GM13977 (cell line): Measurements from ENCODE around the gene GAP43.

Experiments used
- DNase-seq: peaks from one replicate; pipeline ENCODE4 v3.0.0; 2012; ENCODE audit warnings: low spot score
- in situ Hi-C: fragments of 300-500 bp; cut with MboI; formaldehyde crosslinking; loops from one replicate; pipeline ENCODE4 v1.12.0; 2022; ENCODE audit warnings: low sequenced_read_pairs, low pct_unique_long_range_greater_than_20kb, mixed read lengths, inconsistent platforms; ENCODE audit not compliant: unreplicated experiment
- TF ChIP-seq, protein P1 (sequence below): IDR thresholded peaks from 2 replicates; pipeline ENCODE4 v1.5.1; 2012; ENCODE audit warnings: mild to moderate bottlenecking, control low read depth; ENCODE audit not compliant: insufficient read depth; ENCODE audit errors: extremely low read depth, missing control alignments

GAP43 gene

GRCh38 chr3:115635406-115635805 lies 12.1 kb downstream of the GAP43 start:
- TF ChIP-seq, protein P1, sequence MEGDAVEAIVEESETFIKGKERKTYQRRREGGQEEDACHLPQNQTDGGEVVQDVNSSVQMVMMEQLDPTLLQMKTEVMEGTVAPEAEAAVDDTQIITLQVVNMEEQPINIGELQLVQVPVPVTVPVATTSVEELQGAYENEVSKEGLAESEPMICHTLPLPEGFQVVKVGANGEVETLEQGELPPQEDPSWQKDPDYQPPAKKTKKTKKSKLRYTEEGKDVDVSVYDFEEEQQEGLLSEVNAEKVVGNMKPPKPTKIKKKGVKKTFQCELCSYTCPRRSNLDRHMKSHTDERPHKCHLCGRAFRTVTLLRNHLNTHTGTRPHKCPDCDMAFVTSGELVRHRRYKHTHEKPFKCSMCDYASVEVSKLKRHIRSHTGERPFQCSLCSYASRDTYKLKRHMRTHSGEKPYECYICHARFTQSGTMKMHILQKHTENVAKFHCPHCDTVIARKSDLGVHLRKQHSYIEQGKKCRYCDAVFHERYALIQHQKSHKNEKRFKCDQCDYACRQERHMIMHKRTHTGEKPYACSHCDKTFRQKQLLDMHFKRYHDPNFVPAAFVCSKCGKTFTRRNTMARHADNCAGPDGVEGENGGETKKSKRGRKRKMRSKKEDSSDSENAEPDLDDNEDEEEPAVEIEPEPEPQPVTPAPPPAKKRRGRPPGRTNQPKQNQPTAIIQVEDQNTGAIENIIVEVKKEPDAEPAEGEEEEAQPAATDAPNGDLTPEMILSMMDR: no peak
- no peak for DNase-seq
- in situ Hi-C loops: no loop called here

DNA sequence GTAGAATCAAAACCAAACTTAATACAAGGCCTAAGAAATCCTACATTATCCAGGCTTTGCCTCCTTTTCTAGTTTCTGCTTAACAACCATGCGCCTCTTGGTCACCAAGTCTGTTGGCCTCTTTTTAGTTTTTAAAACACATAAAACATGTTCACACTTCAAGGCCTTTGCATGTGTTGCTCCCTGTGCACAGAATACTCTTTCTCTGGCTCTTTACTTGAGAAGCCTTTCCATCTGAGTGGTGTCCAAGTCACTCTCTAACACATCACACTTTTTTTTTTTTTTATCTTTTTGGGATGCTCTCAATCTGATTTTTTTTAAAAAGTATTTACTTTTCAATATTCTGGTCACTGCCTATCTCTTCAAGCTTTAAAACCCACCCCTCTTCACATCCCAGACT lies 14.9 kb downstream of the GAP43 start:
- TF ChIP-seq, protein P1: no peak
- in situ Hi-C loops: no loop called here
- DNase-seq: no peak

- in situ Hi-C loops: no loop called here
- no peak for DNase-seq
- TF ChIP-seq, protein P1: no peak
These were observed 15.7 kb downstream of the GAP43 start for GRCh38 chr3:115638991-115639390.

GRCh38 chr3:115644391-115644790 lies 21.1 kb downstream of the GAP43 start:
- in situ Hi-C loops: no loop called here
- no peak for DNase-seq
- TF ChIP-seq, protein P1: no peak

DNA sequence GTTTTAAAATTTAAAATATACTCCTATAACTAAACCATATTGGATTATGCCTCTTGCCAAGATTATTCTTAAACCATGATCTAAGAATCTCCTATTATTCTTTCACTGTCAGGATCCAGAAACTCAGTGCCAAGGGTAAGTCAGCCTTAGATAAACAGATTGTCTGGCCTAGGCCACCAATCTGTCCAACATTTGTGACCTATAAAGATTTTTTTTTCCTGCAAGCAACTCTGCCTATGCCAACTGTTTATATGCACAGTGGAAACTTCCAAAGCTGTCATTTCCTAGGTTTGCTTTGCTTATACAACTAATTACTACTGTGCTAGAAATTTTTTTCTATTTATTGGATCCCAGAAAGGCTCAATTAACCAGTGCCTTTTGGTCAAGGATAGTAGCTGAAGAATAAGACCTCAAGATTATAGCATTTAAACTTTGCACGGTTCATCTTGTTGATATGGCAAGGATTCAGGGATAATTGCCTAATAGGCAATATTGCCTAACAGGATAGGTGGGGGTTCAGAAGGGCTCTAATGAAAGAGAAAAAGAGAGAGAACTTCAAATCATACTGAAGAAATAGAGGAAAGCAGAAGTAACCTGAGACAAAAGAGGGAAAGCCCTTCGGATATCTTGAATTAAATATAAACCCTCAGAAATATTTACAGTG lies 22.8 kb downstream of the GAP43 start:
- DNase-seq: no peak
- TF ChIP-seq, protein P1: no peak
- in situ Hi-C loops: no loop called here

DNA sequence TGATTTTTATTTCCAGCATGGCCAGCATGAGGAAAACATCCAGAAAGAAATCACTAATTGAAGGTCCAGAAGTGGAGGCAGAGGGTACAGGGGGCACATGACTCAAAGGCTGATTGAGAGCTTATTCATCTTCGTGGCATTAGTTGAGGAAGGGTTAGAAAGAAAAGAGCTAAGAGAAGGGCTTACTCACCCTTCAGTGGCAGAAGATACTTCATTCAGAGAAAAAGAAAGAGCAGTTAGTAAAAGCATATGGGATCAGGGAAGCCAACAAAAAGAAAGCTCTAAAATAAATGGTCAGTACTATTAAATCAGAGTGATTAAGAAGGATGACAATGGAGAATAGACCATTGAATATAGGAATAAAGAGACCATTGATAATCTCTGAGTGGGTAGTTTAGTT lies 25.2 kb downstream of the GAP43 start:
- in situ Hi-C loops: no loop called here
- no peak for DNase-seq
- TF ChIP-seq, protein P1: no peak
